ENCODE measurements around the gene UBE2R2.
"Not testable (repeated sequence)": the region's sequence is repeated elsewhere in the genome, so short reads cannot be mapped to it uniquely, and the experiment has no call there.

The UBE2R2 gene

GRCh38 chr9:33950371-33950770, 133.4 kb downstream of the UBE2R2 start:
- TF ChIP-seq, protein P1, sequence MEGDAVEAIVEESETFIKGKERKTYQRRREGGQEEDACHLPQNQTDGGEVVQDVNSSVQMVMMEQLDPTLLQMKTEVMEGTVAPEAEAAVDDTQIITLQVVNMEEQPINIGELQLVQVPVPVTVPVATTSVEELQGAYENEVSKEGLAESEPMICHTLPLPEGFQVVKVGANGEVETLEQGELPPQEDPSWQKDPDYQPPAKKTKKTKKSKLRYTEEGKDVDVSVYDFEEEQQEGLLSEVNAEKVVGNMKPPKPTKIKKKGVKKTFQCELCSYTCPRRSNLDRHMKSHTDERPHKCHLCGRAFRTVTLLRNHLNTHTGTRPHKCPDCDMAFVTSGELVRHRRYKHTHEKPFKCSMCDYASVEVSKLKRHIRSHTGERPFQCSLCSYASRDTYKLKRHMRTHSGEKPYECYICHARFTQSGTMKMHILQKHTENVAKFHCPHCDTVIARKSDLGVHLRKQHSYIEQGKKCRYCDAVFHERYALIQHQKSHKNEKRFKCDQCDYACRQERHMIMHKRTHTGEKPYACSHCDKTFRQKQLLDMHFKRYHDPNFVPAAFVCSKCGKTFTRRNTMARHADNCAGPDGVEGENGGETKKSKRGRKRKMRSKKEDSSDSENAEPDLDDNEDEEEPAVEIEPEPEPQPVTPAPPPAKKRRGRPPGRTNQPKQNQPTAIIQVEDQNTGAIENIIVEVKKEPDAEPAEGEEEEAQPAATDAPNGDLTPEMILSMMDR (IDR thresholded peaks at IDR 0.05; ENCODE audit: borderline replicate concordance, insufficient read depth, low read depth, low read length) = no peak
- H3K4me3 ChIP-seq (ENCODE audit: low read depth, low read length) = no peak overlapping the region

DNA sequence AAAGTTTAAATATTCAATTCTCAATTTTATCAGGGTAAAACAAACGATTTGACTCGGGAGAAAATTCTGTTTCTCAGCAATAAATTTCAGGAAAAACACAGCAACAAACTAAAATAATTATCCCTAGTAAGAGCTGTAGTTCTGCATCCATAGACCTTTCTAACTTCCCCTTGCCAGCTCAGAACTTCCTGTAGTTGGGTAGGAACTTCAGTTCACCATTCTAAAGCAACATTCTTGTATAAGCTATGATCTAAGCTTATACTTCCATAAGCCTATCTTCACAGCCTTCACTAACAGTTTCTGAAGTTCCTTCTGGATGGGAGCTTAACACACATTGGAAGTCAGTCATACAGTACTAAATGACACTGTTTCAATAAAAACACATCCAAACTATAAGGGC, 135.1 kb downstream of the UBE2R2 start:
- H3K4me3 ChIP-seq (ENCODE audit: low read depth, low read length) = no peak overlapping the region
- TF ChIP-seq, protein P1 (IDR thresholded peaks at IDR 0.05; ENCODE audit: borderline replicate concordance, insufficient read depth, low read depth, low read length) = no peak

DNA sequence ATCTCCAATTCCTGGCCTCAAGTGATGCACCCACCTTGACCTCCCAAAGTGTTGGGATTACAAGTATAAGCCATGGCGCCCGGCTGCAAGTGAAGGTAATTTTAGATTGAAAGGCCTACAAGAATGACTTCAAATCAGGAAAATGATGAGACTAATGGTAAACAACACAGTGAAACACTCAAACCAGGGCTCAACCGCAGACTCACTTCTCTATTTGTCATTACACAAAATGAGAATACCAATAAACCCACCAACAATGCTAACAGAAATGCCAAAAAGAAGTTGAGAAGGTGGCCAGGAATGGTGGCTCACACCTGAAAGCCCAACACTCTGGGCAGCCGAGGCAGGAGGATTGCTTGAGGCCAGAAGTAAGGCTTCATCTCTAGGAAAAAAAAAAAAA, 139.6 kb downstream of the UBE2R2 start:
- TF ChIP-seq, protein P1 (IDR thresholded peaks at IDR 0.05; ENCODE audit: borderline replicate concordance, insufficient read depth, low read depth, low read length) = no peak
- H3K4me3 ChIP-seq (ENCODE audit: low read depth, low read length) = no peak overlapping the region

DNA sequence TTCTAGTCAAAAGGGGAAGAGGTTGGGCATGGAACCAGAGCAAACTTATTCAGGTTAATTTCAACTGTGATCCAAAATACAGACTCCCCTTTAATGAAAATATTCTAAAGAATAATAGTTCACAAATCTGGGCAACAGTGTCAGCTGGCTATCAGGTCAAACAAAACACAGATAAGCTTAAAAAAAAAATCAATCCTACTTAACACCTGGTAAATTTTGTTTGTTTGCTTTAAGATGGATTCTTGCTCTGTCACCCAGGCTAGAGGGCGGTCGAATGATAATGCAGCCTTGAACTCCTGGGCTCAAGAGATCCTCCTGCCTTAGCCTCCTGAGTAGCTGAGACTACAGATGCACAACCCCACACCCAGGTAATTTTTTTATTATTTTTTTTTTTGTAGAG, 142.8 kb downstream of the UBE2R2 start:
- H3K4me3 ChIP-seq (ENCODE audit: low read depth, low read length) = no peak overlapping the region
- TF ChIP-seq, protein P1 (IDR thresholded peaks at IDR 0.05; ENCODE audit: borderline replicate concordance, insufficient read depth, low read depth, low read length) = no peak

DNA sequence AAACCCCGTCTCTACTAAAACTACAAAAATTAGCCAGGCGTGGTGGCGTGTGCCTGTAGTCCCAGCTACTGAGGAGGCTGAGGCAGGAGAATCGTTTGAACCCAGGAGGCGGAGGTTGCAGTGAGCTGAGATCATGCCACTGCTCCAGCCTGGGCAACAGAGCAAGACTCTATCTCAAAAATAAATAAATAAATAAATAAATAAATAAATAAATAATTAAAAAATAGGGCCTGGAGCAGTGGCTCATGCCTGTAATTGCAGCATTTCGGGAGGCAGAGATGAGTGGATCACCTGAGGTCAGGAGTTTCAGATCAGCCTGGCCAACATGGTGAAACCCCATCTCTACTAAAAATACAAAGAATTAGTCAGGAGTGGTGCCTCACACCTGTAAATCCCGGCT, 145.5 kb downstream of the UBE2R2 start:
- H3K4me3 ChIP-seq (ENCODE audit: low read depth, low read length) = not testable (repeated sequence)

DNA sequence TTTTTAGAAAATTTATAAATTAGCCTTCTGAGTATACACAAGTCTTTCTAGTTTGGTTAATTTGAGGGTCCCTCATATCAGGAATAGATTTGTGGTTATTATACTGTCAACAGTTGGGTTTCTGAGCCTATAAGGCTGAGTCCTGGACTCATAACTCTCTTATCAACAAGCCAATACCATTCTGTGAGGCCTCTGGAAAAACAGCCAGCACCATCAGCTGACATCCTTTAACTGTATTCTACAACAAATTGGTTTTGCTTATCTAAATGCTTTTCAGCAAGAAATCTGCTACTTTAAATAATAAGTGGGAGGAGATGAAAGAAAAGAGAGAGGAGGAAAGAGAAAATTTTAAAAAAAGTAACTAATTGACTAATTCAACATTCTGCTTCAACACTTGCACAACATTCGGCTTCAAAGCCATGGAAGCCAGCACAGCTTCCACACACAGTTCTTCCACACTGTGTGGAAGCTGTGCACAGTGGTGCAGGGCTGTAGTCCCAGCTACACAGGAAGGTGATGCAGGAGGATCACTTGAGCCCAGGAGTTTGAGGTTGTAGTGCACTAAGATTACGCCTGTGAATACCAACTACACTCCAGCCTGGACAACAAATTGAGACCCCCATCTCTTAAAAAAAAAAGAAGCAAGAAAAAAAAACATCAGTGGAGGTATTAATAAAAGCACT, 147.3 kb downstream of the UBE2R2 start:
- no peak overlapping the region for H3K4me3 ChIP-seq (ENCODE audit: low read depth, low read length)
- TF ChIP-seq, protein P1 (IDR thresholded peaks at IDR 0.05; ENCODE audit: borderline replicate concordance, insufficient read depth, low read depth, low read length) = no peak
